Measurements from ENCODE around the gene COG4. TPM values are rescaled to one million over a fixed set of nuclear protein-coding genes. Genes with fewer than 3 reads are reported as not detected.
A peak's percentile ranks its signal among the peaks of the same experiment; 100 is the strongest.

The COG4 gene
- total RNA-seq, 1 experiment from 2014 or later = 78.0 TPM

- H3K4me1 ChIP-seq (replicated peaks) = peaks cover 18% of the 10 kb centered on the region
- H3K9me3 ChIP-seq (replicated peaks) = no peaks in the 10 kb centered on the region
- no peak overlapping the region for H3K27ac ChIP-seq
- peaks cover 51% of the 10 kb centered on the region for H3K36me3 ChIP-seq
- H3K4me3 ChIP-seq = no peak overlapping the region
- H3K27me3 ChIP-seq (replicated peaks) = no peaks in the 10 kb centered on the region
- DNase-seq (ENCODE audit: low read depth in 1 of 2, low spot score in 2 of 2) = no peak
Observed at GRCh38 chr16:70520612-70521297, 2.6 kb downstream of the COG4 start.

GRCh38 chr16:70512456-70512855 is 10.9 kb downstream of the COG4 start:
- no peak for DNase-seq (ENCODE audit: low read depth in 1 of 2, low spot score in 2 of 2)
- no peak overlapping the region for H3K4me3 ChIP-seq
- no peak overlapping the region for H3K27ac ChIP-seq
- H3K9me3 ChIP-seq (replicated peaks) = no peaks in the 10 kb centered on the region
- H3K4me1 ChIP-seq (replicated peaks) = no peaks in the 10 kb centered on the region
- peaks cover 91% of the 10 kb centered on the region for H3K36me3 ChIP-seq
- no peaks in the 10 kb centered on the region; the same call in 1 of the 2 replicates for H3K27me3 ChIP-seq (replicated peaks)

GRCh38 chr16:70511833-70512232 is 11.5 kb downstream of the COG4 start:
- DNase-seq (ENCODE audit: low read depth in 1 of 2, low spot score in 2 of 2) = no peak
- no peaks in the 10 kb centered on the region for H3K9me3 ChIP-seq (replicated peaks)
- peaks cover 94% of the 10 kb centered on the region for H3K36me3 ChIP-seq
- no peaks in the 10 kb centered on the region for H3K4me1 ChIP-seq (replicated peaks)
- H3K27me3 ChIP-seq (replicated peaks) = no peaks in the 10 kb centered on the region; the same call in 1 of the 2 replicates
- no peak overlapping the region for H3K27ac ChIP-seq
- H3K4me3 ChIP-seq = no peak overlapping the region

- no peak for DNase-seq (ENCODE audit: low read depth in 1 of 2, low spot score in 2 of 2)
- Histone ChIP-seq H3K27ac (no peak overlapping the region), H3K9me3 (replicated peaks) (no peaks in the 10 kb centered on the region), H3K4me1 (replicated peaks) (no peaks in the 10 kb centered on the region), H3K4me3 (no peak overlapping the region), H3K27me3 (replicated peaks) (no peaks in the 10 kb centered on the region; the same call in 1 of the 2 replicates), H3K36me3 (peaks cover 87% of the 10 kb centered on the region)
Observed at GRCh38 chr16:70510216-70510615, 13.1 kb downstream of the COG4 start.

GRCh38 chr16:70508752-70509151 is 14.6 kb downstream of the COG4 start:
- Histone ChIP-seq H3K9me3 (replicated peaks) (no peaks in the 10 kb centered on the region), H3K27ac (no peak overlapping the region), H3K4me3 (no peak overlapping the region), H3K36me3 (peaks cover 80% of the 10 kb centered on the region), H3K4me1 (replicated peaks) (no peaks in the 10 kb centered on the region), H3K27me3 (replicated peaks) (no peaks in the 10 kb centered on the region; the same call in 1 of the 2 replicates)
- no peak for DNase-seq (ENCODE audit: low read depth in 1 of 2, low spot score in 2 of 2)

GRCh38 chr16:70496513-70496912 is 26.8 kb downstream of the COG4 start:
- H3K4me3 ChIP-seq = no peak overlapping the region
- no peaks in the 10 kb centered on the region for H3K27me3 ChIP-seq (replicated peaks)
- no peaks in the 10 kb centered on the region for H3K4me1 ChIP-seq (replicated peaks)
- no peak for DNase-seq (ENCODE audit: low read depth in 1 of 2, low spot score in 2 of 2)
- H3K27ac ChIP-seq = no peak overlapping the region
- H3K9me3 ChIP-seq (replicated peaks) = no peaks in the 10 kb centered on the region
- peaks cover 63% of the 10 kb centered on the region for H3K36me3 ChIP-seq

- no peaks in the 10 kb centered on the region for H3K9me3 ChIP-seq (replicated peaks)
- H3K27me3 ChIP-seq (replicated peaks) = no peaks in the 10 kb centered on the region
- H3K27ac ChIP-seq = no peak overlapping the region
- peaks cover 61% of the 10 kb centered on the region for H3K36me3 ChIP-seq
- DNase-seq (ENCODE audit: low read depth in 1 of 2, low spot score in 2 of 2) = no peak
- no peaks in the 10 kb centered on the region for H3K4me1 ChIP-seq (replicated peaks)
- no peak overlapping the region for H3K4me3 ChIP-seq
Observed at GRCh38 chr16:70495425-70496182, 27.8 kb downstream of the COG4 start.

- Histone ChIP-seq H3K9me3 (replicated peaks) (no peaks in the 10 kb centered on the region), H3K4me1 (replicated peaks) (no peaks in the 10 kb centered on the region), H3K27ac (no peak overlapping the region), H3K36me3 (peaks cover 66% of the 10 kb centered on the region), H3K27me3 (replicated peaks) (no peaks in the 10 kb centered on the region), H3K4me3 (no peak overlapping the region)
- no peak for DNase-seq (ENCODE audit: low read depth in 1 of 2, low spot score in 2 of 2)
Observed at GRCh38 chr16:70494777-70495176, 28.6 kb downstream of the COG4 start.

GRCh38 chr16:70494202-70494770 is 29.1 kb downstream of the COG4 start:
- no peak overlapping the region for H3K4me3 ChIP-seq
- H3K4me1 ChIP-seq (replicated peaks) = no peaks in the 10 kb centered on the region
- no peaks in the 10 kb centered on the region for H3K27me3 ChIP-seq (replicated peaks)
- H3K9me3 ChIP-seq (replicated peaks) = no peaks in the 10 kb centered on the region
- H3K36me3 ChIP-seq = peaks cover 67% of the 10 kb centered on the region
- DNase-seq (ENCODE audit: low read depth in 1 of 2, low spot score in 2 of 2) = no peak
- H3K27ac ChIP-seq = no peak overlapping the region

- peaks cover 65% of the 10 kb centered on the region for H3K36me3 ChIP-seq
- no peak overlapping the region for H3K27ac ChIP-seq
- no peak for DNase-seq (ENCODE audit: low read depth in 1 of 2, low spot score in 2 of 2)
- no peaks in the 10 kb centered on the region for H3K4me1 ChIP-seq (replicated peaks)
- no peaks in the 10 kb centered on the region for H3K27me3 ChIP-seq (replicated peaks)
- no peak overlapping the region for H3K4me3 ChIP-seq
- no peaks in the 10 kb centered on the region for H3K9me3 ChIP-seq (replicated peaks)
Observed at GRCh38 chr16:70493802-70494201, 29.6 kb downstream of the COG4 start.

- H3K27me3 ChIP-seq (replicated peaks) = no peaks in the 10 kb centered on the region
- no peak overlapping the region for H3K4me3 ChIP-seq
- no peak for DNase-seq (ENCODE audit: low read depth in 1 of 2, low spot score in 2 of 2)
- no peaks in the 10 kb centered on the region for H3K9me3 ChIP-seq (replicated peaks)
- no peaks in the 10 kb centered on the region for H3K4me1 ChIP-seq (replicated peaks)
- peaks cover 46% of the 10 kb centered on the region for H3K36me3 ChIP-seq
- no peak overlapping the region for H3K27ac ChIP-seq
Observed at GRCh38 chr16:70490261-70490660, 33.1 kb downstream of the COG4 start.

- Histone ChIP-seq H3K4me3 (no peak overlapping the region), H3K4me1 (replicated peaks) (peaks cover 26% of the 10 kb centered on the region), H3K36me3 (peaks cover 59% of the 10 kb centered on the region), H3K27ac (no peak overlapping the region), H3K9me3 (replicated peaks) (0 out of 2 replicates have a peak, but pooled peaks cover 3% of the 10 kb centered on the region), H3K27me3 (replicated peaks) (no peaks in the 10 kb centered on the region)
- DNase-seq (ENCODE audit: low read depth in 1 of 2, low spot score in 2 of 2) = no peak
Observed at GRCh38 chr16:70484867-70485266, 38.5 kb downstream of the COG4 start.

GRCh38 chr16:70483426-70483825 is 39.9 kb downstream of the COG4 start:
- no peak for DNase-seq (ENCODE audit: low read depth in 1 of 2, low spot score in 2 of 2)
- Histone ChIP-seq H3K27me3 (replicated peaks) (no peaks in the 10 kb centered on the region), H3K4me3 (no peak overlapping the region), H3K36me3 (peaks cover 66% of the 10 kb centered on the region), H3K27ac (no peak overlapping the region), H3K4me1 (replicated peaks) (peaks cover 26% of the 10 kb centered on the region), H3K9me3 (replicated peaks) (0 out of 2 replicates have a peak, but pooled peaks cover 3% of the 10 kb centered on the region)

- DNase-seq (ENCODE audit: low read depth in 1 of 2, low spot score in 2 of 2) = no peak
- H3K4me3 ChIP-seq = no peak overlapping the region
- H3K36me3 ChIP-seq = peaks cover 68% of the 10 kb centered on the region
Observed at GRCh38 chr16:70482624-70483023, 40.7 kb downstream of the COG4 start.

More at GRCh38 chr16:70482624-70483023, 40.7 kb downstream of the COG4 start:
- Histone ChIP-seq H3K9me3 (replicated peaks) (0 out of 2 replicates have a peak, but pooled peaks cover 3% of the 10 kb centered on the region), H3K4me1 (replicated peaks) (peaks cover 26% of the 10 kb centered on the region), H3K27me3 (replicated peaks) (no peaks in the 10 kb centered on the region), H3K27ac (peak overlapping the region; percentile 75)
